Umbilical cord (tissue), 2 donors: ENCODE measurements around the gene BACH2. TPM values are rescaled to one million over a fixed set of nuclear protein-coding genes. Genes with fewer than 3 reads are reported as not detected.
"Not testable (repeated sequence)": the region's sequence is repeated elsewhere in the genome, so short reads cannot be mapped to it uniquely, and the experiment has no call there.

ENCODE experiments used
- DNase-seq: peaks from one replicate; pipeline ENCODE4 v3.0.0-alpha.2; 2015; ENCODE audit warnings: low spot score
- total RNA-seq: library from RNA; depleted of rRNA; stranded (reverse); fragments of >200 nt; gene quantifications from one replicate; pipeline ENCODE4 v1.2.3, GENCODE V29; 2014; ENCODE audit warnings: low replicate concordance; ENCODE audit not compliant: insufficient read depth

The BACH2 gene
- total RNA-seq, 1 donor from 2014 or later, result 7.9 TPM

- DNase-seq, result no peak
Measured at GRCh38 chr6:90302320-90302719, 5.7 kb upstream of the BACH2 start.

GRCh38 chr6:90301816-90302215 lies 5.2 kb upstream of the BACH2 start:
- DNase-seq, result no peak

GRCh38 chr6:90298459-90299053 lies 1.9 kb upstream of the BACH2 start:
- DNase-seq, result no peak

DNA sequence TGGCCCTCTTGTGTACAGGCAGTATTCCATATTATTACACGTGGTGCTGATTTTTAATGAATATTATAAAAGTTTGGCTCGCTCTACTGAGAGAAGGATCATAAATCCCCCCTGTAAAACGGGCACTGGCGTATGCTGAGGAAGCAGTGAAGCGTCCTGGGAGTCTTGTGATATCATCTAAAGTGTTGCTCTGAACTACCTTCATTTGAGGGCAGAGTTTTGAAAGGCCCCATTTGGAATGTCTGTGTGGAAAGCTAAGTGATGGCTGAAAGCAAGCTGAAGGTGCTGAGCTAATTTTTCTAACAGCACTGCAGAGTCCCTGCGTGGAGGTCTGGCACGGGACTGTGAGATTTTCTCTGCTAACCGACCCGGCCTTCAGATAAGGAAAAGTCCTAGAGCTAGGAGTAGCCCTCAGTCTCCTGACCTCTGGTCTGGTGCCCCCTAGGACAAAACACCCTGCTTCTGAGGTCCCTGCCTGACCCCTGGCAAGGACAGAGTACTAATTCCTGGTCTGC lies 1.3 kb upstream of the BACH2 start:
- no peak for DNase-seq

DNA sequence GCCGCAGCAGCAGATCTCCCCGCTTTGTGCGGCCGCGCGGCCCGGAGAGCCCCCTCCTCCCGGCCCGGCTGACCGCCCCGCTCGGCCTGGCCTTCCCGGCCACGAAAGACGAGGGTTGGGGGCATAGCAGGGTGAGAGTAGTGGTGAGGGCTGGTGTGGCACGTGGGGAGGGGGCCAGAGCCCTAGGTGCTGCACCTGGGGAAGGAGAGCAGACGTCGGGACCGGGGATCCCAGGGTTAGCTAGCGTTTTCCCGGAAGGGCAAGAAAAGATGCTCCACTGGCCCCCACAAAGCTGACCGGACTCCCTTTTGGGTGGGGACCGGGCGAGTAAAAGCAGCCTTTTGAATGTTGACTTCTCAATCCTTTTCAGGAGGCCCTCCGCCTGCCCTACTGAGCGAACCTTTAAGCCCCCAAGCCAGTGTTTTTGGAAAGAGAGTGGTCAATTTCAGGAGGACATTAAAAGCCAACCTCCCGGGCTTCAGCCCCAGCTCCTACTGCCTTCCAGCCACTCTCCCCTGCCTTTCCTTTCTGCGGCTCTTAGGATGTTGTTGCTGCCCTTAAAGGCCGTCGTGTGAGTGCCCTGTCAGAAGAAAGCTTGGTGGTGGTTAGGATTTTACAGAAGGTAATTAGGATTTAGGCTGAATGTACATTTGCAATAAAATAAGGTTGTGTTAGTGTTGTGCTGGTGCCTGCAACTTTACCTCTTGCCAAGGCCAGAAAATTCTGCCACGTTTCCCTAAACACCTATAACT lies 648 bp upstream of the BACH2 start:
- DNase-seq, result no peak

GRCh38 chr6:90295854-90296340 lies 746 bp downstream of the BACH2 start:
- peak; percentile 85 for DNase-seq

- DNase-seq, result peak; percentile 56
Measured at GRCh38 chr6:90294989-90295853, 1.4 kb downstream of the BACH2 start.

GRCh38 chr6:90294614-90294988 lies 2.0 kb downstream of the BACH2 start:
- peak; percentile 52 for DNase-seq

DNA sequence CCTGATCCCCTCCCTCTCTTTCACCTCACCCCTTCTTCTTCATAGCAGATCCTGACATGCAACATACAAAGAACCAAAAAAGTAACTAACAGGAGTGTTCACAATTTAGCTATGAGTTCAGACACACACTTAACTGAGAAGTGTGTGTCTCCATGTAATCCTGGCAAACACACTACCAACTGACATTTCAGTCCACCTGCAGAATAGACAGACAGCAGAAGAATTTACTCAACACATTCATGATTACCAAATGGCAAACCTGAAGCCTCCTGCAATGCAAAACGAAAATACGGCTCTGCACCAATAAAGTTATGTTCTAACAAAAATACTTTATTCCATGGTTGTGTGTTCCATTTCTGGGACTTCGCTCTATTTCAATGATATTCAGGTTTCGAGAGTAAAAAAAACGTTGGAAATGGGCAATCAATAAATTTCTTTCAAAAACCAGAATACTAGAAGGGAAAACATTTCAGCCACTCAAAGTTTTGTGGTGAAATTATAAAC lies 2.6 kb downstream of the BACH2 start:
- DNase-seq, result no peak

- no peak for DNase-seq
Measured at GRCh38 chr6:90293319-90293953, 3.2 kb downstream of the BACH2 start.

DNA sequence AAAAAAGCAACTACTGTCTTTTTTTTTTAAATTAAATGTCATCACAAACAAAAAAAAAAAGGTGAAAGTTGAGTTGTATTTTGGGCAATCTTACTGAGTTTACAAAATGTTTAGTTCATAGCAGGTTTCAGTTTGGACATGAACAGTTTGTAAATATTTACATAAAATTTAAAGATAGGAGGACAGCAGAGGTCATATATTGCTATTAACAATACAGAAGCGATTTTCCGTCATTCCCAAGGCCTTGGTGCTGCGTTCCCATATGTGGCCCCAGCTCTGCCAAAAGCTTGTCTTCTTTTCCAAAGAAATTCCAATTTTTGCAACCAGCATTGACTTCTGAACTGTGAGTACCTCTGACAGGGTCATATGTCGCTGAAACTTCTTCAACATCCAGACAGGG lies 5.1 kb downstream of the BACH2 start:
- DNase-seq, result no peak

GRCh38 chr6:90290811-90291420 lies 5.7 kb downstream of the BACH2 start:
- DNase-seq, result no peak

GRCh38 chr6:90289902-90290301 lies 6.7 kb downstream of the BACH2 start:
- DNase-seq, result no peak

- DNase-seq, result peak; percentile 50
Measured at GRCh38 chr6:90288404-90288803, 8.2 kb downstream of the BACH2 start.

- no peak for DNase-seq
Measured at GRCh38 chr6:90286884-90287488, 9.7 kb downstream of the BACH2 start.

DNA sequence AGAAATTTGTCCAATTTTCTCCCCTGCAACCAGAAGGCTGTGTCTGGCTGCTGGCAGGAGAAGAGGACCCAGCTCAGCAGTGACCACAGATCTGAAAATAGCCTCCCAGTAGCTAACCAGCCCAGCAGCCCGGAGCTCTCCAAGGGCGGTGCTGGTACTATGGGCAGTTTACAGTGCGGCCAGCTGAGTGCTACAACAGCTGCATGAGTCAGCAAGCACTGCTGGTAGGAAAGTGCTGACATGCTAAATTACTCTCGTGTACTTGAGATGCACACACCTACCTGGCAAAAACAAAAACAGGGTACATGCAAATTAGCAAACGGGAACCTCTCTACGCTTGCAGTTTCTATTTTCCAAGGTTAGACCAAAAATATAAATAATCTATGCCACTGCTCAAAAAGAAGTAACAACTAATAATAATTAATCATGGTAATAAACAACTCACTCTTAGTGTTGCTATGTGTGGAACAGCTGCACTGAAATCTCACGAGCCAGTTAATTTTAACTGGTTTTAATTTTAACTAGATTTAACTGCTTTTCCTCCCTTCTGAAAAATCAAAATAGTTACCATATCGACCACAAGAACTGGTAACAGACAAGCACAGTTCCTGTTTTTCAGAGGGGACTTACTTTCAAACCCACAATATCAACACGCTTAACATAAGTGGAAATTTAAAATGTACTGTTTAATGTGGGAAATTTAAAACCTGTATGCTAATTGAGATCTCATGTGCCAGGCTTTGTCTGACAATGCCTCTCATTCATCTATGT lies 10.8 kb downstream of the BACH2 start:
- DNase-seq, result peak; percentile 95

- DNase-seq, result no peak
Measured at GRCh38 chr6:90285042-90285481, 11.6 kb downstream of the BACH2 start.

- DNase-seq, result peak; percentile 89
Measured at GRCh38 chr6:90284236-90285041, 12.2 kb downstream of the BACH2 start.

DNA sequence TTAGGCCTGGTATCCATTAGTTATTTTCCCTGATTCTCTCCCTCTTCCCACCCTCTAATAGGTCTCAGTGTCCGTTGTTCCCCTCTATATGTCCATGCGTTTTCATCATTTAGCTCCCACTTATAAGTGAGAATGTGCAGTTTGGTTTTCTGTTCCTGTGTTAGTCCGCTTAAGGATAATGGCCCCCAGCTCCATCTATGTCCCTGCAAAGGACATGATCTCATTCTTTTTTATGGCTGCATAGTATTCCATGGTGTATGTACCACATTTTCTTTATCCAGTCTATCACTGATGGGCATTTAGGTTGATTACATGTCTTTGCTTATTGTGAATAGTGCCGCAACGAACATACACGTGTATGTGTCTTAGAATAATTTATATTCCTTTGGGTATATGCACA lies 14.4 kb downstream of the BACH2 start:
- not testable (repeated sequence) for DNase-seq
